ENCODE measurements around the gene LRMDA. TPM values are rescaled to one million over a fixed set of nuclear protein-coding genes. Genes with fewer than 3 reads are reported as not detected.

Gene LRMDA
- polyA plus RNA-seq, 1 donor from 2014 or later, result not detected

DNA sequence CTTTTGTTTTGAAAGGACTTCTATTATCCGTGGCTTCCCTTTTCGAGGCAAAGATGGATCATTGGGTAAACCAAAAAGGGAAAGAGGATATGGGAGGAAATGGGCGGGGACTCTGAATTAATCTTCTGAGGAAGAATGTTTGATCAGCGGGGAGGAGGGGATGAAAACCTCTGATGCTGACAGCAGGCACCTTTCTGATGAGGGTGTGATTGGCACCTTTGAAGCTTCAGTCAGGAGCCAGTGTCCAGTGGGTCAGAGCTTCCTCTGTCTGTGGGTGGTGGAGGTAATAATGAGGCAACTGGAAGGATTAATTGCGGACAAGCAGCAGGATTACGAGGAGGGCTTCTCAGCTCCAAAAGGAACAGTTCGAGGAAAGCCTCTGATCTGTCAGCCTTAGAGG, 877.6 kb downstream of the LRMDA start:
- Mint-ChIP-seq H3K27ac (no peak overlapping the region), H3K27me3 (peaks cover 3% of the 10 kb centered on the region), H3K4me3 (no peak overlapping the region), H3K4me1 (no peaks in the 10 kb centered on the region), H3K36me3 (no peaks in the 10 kb centered on the region), H3K9me3 (peaks cover 0 to 2% (median 0%) of the 10 kb centered on the region in 3 donors)

DNA sequence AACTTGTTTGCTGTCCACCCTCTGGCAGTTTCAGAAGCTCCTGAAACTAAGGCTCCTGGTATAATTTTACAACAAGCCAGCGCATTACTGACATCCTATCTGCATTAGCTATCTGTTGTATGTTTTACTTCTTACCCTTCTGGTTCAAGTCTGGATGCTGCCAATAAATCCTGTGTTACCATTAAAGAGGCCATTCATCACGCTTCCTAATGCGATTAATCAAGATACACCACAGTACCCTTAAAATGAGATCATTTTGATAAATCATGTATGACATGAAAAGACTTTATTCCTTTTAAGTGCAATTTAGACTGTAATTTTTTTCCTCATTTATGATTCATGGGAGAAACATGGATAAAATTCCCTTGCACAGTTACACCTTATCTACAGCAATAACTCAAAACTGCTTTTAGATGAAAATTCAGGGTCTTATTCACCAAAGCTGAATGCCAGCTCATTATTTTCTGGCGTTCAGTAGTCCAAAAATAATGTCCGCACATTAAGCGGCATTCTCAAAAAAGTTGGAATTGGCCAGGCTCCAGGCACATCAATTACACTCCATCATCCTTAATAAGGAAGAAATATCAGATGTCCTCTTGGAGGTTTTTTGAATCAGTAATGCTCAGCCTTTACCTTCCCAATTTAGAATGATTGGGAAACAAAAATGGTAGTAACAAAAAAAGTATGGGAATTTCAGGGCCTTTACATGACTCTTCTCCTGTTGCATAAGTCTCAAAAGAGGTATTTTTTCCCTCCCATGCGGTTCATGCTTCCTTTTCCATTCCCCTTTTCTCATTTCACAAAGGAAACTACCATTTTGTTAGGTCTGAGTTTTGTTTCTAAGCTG, 878.5 kb downstream of the LRMDA start:
- no peak overlapping the region for H3K27ac Mint-ChIP-seq
- H3K36me3 Mint-ChIP-seq, result no peaks in the 10 kb centered on the region
- H3K9me3 Mint-ChIP-seq, result no peaks in the 10 kb centered on the region
- no peaks in the 10 kb centered on the region for H3K4me1 Mint-ChIP-seq
- H3K27me3 Mint-ChIP-seq, result peaks cover 3% of the 10 kb centered on the region
- no peak overlapping the region for H3K4me3 Mint-ChIP-seq

DNA sequence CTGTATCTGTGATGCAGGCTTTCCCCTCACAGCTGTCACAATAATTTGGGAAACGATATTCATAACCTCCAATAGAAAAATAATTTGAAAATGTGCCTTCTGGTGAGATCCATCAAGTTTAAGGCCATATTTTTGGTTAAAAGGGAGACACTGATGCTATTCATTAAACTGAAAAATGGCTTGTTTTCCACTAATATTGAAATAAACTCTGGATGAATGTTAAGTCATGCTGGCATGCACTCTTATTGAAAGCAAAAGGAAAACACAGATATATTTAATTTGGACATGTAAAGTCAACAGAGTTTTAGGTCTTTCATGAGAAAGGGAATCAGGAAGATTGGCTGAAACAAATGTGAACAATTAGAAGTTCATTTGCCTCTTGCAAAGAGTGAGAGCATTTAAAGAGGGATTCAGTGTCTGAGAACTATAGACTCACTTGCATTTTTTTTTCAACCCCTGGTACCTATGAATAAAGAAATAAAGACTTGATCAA, 879.2 kb downstream of the LRMDA start:
- no peak overlapping the region for H3K4me3 Mint-ChIP-seq
- H3K27me3 Mint-ChIP-seq, result peaks cover 3% of the 10 kb centered on the region
- no peak overlapping the region for H3K27ac Mint-ChIP-seq
- H3K9me3 Mint-ChIP-seq, result no peaks in the 10 kb centered on the region
- H3K4me1 Mint-ChIP-seq, result no peaks in the 10 kb centered on the region
- no peaks in the 10 kb centered on the region for H3K36me3 Mint-ChIP-seq

DNA sequence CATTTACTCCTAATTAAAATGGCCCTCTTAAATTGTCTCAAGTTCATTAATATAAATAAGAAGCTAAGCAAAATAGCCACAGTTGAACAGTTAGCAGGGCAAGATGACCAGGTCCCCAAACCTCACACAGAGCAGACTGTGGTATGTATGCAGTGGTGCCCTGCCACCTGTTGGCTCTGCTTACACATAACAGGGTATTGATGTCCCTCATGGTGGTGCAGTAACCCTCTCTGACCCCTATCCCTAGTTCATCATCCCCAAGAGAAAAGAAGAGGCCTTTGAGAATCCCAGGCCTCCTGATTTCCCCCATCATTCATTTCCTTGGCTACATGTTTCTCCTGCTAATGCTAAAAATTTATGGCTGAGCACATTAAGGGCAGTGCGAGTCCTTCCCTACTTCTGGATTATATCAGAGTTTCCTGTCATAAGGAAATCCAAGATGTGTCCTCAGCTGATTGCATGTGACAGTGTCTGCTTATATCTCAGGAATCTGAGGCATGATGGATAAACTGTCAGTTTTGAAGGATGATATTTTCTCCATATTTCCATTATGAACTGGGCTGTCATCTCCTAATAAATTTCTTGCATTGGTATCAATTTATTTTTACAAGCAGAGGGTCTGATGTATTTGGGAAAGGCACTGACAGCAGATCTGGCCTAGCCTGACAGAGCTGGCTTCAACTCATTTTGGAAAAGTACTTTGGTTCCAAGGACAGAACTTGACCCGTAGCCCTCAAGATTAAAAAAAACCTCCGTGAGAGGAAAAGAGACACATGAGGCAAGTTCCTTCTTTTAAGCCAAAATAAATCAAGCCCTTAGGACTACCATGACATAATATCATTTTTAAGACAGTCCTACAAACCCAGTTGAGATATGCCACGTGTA, 880.6 kb downstream of the LRMDA start:
- H3K9me3 Mint-ChIP-seq, result peaks cover 0 to 3% (median 0%) of the 10 kb centered on the region in 3 donors
- H3K36me3 Mint-ChIP-seq, result no peaks in the 10 kb centered on the region
- H3K4me1 Mint-ChIP-seq, result no peaks in the 10 kb centered on the region
- H3K27ac Mint-ChIP-seq, result no peak overlapping the region
- no peak overlapping the region for H3K4me3 Mint-ChIP-seq
- H3K27me3 Mint-ChIP-seq, result peaks cover 3% of the 10 kb centered on the region

DNA sequence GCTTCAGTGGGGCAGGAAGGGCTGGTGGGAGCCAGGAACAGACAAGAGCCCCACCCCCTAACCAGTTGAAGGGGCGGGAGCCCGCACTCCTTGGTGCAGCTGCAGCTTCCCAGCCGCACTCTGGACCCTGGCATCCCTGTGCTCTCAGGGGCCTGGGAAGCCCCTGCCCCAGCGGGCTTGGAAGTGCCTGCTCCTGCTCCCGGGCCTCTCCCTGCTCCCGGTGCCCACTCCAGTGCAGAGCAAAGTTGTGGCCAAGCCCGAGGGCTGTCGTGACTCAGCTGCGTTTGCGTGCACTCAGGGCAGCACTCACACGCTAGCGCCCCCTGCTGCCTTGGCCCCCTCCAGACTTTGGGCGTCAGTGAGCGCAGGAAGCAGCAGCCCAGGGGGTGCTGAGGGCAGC, 883.8 kb downstream of the LRMDA start:
- no peaks in the 10 kb centered on the region for H3K36me3 Mint-ChIP-seq
- no peak overlapping the region for H3K27ac Mint-ChIP-seq
- peaks cover 0 to 9% (median 3%) of the 10 kb centered on the region in 3 donors for H3K9me3 Mint-ChIP-seq
- H3K27me3 Mint-ChIP-seq, result no peaks in the 10 kb centered on the region
- no peaks in the 10 kb centered on the region for H3K4me1 Mint-ChIP-seq
- no peak overlapping the region for H3K4me3 Mint-ChIP-seq

DNA sequence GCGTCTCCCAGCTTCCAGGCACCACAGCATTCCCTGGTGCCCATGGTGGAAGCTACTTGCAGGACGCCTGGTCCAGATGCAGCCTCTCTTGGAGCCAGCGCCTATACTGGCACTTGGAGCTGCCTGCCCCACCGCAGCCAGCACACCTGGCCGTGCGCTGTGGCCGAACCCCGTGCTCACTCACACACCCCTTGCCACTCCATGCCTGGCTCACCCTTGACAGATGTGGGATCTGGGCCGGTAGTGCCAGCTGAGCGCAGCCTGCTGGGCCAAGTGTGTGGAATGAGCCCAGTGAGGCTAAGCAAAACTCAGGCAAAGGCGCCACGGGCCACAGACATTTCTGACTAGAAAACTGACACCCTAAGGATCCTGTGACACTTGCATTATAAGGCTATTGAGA, 884.8 kb downstream of the LRMDA start:
- H3K4me3 Mint-ChIP-seq, result no peak overlapping the region
- peaks cover 0 to 9% (median 3%) of the 10 kb centered on the region in 3 donors for H3K9me3 Mint-ChIP-seq
- H3K36me3 Mint-ChIP-seq, result no peaks in the 10 kb centered on the region
- H3K27me3 Mint-ChIP-seq, result no peaks in the 10 kb centered on the region
- no peaks in the 10 kb centered on the region for H3K4me1 Mint-ChIP-seq
- peak overlapping the region in 1 of 3 donors; percentile 31 for H3K27ac Mint-ChIP-seq

DNA sequence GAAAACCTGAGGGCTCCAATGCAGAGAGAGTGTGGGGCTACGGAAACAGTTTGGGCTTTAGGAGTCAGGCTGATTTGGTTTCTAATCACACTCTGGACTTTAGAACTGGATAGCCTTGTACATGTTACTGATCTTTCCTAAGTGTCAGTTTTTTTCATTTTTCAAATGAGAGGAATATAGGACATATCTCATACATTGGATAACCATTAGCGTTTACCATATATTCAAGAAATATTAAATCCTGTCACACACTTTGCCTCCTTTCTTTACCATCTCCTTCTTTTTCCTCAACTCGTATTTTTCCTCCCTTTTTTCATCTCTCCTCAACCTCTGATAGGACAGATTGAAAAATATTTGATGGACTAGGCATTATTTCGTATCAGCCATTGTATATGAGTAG, 885.7 kb downstream of the LRMDA start:
- Mint-ChIP-seq H3K27me3 (no peaks in the 10 kb centered on the region), H3K27ac (no peak overlapping the region), H3K4me3 (no peak overlapping the region), H3K36me3 (no peaks in the 10 kb centered on the region), H3K9me3 (peaks cover 0 to 9% (median 3%) of the 10 kb centered on the region in 3 donors), H3K4me1 (no peaks in the 10 kb centered on the region)

DNA sequence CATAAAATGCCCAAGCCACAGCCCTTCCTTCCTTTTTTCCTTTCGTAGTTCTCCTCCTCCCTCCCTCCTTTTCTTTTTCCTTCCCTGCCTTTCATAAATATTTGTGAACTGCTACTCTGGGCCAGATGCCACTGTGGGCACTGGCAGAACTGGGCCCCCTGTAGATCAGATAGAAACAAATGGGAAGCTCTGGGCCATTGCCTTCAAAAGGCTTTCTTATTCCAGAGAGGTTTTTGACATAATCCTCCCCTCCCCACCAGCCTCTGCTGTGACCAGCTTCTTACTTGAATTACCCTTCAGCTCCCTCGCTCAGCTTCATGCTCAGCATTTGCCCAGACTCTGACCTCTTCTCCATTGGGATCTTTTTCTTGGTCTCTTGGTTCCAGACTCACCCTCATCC, 886.8 kb downstream of the LRMDA start:
- H3K36me3 Mint-ChIP-seq, result no peaks in the 10 kb centered on the region
- H3K9me3 Mint-ChIP-seq, result peaks cover 0 to 9% (median 3%) of the 10 kb centered on the region in 3 donors
- H3K27ac Mint-ChIP-seq, result no peak overlapping the region
- no peaks in the 10 kb centered on the region for H3K4me1 Mint-ChIP-seq
- H3K27me3 Mint-ChIP-seq, result no peaks in the 10 kb centered on the region
- no peak overlapping the region for H3K4me3 Mint-ChIP-seq

DNA sequence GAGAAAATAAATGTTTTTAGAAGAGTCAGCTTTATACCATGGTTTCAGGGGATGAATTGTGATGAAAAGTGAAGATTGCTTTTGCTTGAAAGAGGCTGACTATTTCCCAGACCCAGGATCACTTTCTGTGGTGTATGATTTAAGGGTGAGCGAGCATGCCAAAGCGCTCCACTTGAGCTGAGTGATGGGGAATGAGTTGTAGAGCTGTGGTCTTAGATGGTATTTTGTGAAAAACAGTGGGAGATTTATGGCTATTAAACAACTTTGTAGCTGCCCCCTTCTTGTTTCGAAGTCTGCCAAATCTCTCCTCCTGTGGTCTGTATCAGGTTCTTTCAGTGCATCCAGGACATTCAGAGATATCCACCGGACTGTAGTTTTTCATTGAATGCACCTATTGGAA, 888.2 kb downstream of the LRMDA start:
- H3K27me3 Mint-ChIP-seq, result no peaks in the 10 kb centered on the region
- H3K4me3 Mint-ChIP-seq, result no peak overlapping the region
- peaks cover 2% of the 10 kb centered on the region for H3K36me3 Mint-ChIP-seq
- H3K27ac Mint-ChIP-seq, result no peak overlapping the region
- no peaks in the 10 kb centered on the region for H3K4me1 Mint-ChIP-seq
- H3K9me3 Mint-ChIP-seq, result peaks cover 0 to 11% (median 3%) of the 10 kb centered on the region in 3 donors

DNA sequence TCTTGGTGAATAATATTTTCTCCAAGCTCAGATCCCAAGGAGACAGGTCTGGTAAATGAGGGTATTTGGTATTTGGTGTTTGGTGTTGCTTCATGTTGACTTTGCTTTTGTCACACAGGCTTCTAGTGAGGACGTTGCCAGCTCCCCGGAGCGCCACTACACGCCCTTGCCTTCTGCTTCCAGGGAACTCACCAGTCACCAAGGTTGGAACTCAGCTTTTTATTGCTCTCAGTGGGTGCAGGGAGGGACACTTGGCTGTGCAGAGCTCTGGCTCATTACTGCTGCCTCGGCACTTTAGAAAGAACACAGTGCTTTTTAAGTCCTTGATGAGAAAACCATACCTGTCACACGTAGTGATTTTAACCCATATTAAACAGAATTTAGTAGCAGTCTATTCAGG, 892.9 kb downstream of the LRMDA start:
- Mint-ChIP-seq H3K9me3 (peaks cover 0 to 7% (median 0%) of the 10 kb centered on the region in 3 donors), H3K27ac (no peak overlapping the region), H3K4me3 (no peak overlapping the region), H3K27me3 (no peaks in the 10 kb centered on the region), H3K36me3 (peaks cover 2% of the 10 kb centered on the region), H3K4me1 (no peaks in the 10 kb centered on the region)

DNA sequence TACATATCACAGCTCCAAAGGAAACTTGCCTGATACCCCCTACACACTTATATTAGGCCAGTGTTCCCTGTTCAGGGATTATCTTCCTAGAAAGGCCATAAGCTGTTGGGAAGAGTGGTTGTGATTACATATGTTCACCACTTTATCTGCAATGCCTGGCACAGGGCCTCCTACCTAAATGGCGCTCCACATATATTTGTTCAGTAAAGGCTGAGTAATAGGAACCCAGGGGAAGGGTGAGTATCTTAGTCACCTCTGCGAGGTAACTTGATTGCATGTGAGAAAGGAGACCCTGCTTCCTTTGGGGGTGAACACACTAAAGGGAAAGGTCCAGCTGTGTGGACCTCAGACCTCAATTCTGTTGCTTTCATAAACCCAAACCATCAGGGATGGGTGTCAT, 896.0 kb downstream of the LRMDA start:
- Mint-ChIP-seq H3K36me3 (peaks cover 2% of the 10 kb centered on the region), H3K9me3 (peaks cover 0 to 4% (median 0%) of the 10 kb centered on the region in 3 donors), H3K27me3 (no peaks in the 10 kb centered on the region), H3K27ac (no peak overlapping the region), H3K4me3 (no peak overlapping the region), H3K4me1 (no peaks in the 10 kb centered on the region)

DNA sequence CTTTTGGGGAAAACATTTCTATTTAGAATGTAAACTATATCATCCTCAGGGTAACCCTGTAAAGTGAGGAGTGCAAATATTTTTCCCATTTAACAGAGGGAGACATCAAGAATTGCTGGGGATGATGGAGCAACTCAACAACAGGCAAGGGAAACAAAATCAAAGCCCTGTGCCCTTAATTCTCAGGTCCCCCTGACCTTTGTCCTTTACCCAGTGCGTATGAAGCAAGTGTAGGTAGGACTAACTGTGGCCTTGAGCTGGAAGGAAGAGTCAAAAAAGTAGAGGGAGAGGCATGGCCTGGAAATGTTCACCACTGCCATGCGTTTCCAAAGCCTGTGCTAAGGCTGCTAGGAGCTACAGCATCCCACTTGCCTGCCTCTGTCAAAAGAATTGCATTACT, 896.9 kb downstream of the LRMDA start:
- Mint-ChIP-seq H3K27me3 (no peaks in the 10 kb centered on the region), H3K4me3 (no peak overlapping the region), H3K9me3 (peaks cover 0 to 4% (median 0%) of the 10 kb centered on the region in 3 donors), H3K27ac (no peak overlapping the region), H3K4me1 (no peaks in the 10 kb centered on the region), H3K36me3 (peaks cover 2% of the 10 kb centered on the region)

DNA sequence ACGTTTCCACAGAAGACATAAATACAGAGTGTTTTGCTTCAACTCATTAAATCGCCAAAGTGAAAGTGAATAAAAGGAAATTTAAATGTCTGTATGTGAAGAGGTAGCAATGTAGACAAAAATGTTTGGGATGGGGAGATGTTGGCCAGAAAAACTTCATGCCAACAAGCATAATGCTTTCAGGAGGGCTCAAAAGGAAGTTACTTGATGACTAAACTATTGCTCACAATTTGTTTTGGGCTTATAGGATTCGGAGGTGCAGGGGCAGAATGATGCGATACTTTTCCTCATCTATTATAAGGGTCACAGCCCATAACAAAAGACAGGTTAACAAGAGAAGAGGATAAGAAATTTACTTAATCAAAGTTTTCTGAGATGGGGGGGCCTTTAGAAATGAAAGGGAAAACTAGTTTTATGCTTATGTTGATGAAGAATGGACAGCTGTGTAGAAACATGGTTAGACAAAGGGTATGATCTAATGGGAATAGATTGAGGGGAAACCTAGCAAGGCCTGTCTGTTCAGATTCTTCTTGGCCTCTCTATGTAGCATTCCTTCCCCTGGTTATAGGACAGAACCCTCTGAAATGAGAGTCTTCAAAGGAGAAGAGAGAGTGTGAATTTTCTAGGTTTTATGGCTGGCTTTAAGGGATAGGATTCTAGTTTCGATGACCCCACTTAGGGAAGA, 898.6 kb downstream of the LRMDA start:
- no peaks in the 10 kb centered on the region for H3K27me3 Mint-ChIP-seq
- H3K36me3 Mint-ChIP-seq, result no peaks in the 10 kb centered on the region
- no peak overlapping the region for H3K4me3 Mint-ChIP-seq
- peaks cover 0 to 2% (median 0%) of the 10 kb centered on the region in 3 donors for H3K9me3 Mint-ChIP-seq
- no peak overlapping the region for H3K27ac Mint-ChIP-seq
- no peaks in the 10 kb centered on the region for H3K4me1 Mint-ChIP-seq

DNA sequence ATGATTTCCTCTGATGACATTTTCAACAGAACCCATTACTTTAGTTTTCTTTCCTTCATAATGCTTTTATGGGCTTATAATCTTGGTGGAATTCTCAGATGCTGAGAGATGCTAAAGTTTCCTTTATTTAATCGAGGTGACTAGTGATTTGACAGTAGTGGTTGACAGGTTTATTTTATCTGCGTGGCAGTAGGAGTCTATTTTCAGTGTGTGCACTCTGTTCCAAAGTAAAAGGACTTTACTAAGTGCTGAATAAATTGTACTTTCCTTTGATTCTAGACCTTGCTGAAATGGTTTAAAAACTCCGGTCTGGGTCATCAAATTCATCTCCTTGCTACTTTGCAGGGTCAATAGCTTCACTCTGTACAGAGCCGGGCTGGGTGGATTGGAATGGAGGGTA, 900.3 kb downstream of the LRMDA start:
- Mint-ChIP-seq H3K27ac (no peak overlapping the region), H3K36me3 (no peaks in the 10 kb centered on the region), H3K27me3 (no peaks in the 10 kb centered on the region), H3K4me1 (no peaks in the 10 kb centered on the region), H3K4me3 (no peak overlapping the region), H3K9me3 (peaks cover 0 to under 1% (median 0%) of the 10 kb centered on the region in 3 donors)

DNA sequence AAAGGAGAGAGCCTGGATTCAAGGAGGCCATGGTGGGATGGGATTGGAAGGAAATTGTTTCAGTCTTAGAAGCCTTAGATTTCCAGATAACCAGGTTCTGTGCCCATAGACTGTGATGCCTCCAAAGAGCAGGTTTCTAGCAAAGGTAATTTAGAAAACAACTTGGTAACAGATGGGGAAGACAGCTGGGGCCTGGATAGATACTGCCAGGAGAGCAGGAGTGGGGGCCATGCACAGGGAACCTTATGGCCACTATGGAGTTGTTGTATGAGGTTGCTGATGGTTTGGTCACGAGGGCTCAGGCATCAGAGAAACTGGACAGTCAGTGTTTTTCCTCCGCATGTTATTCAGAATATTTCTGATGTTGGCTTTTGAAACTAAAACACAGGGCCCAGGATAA, 901.9 kb downstream of the LRMDA start:
- H3K9me3 Mint-ChIP-seq, result no peaks in the 10 kb centered on the region
- H3K4me3 Mint-ChIP-seq, result no peak overlapping the region
- H3K4me1 Mint-ChIP-seq, result peaks cover 0 to 2% (median 0%) of the 10 kb centered on the region in 3 donors
- H3K27me3 Mint-ChIP-seq, result no peaks in the 10 kb centered on the region
- H3K27ac Mint-ChIP-seq, result no peak overlapping the region
- H3K36me3 Mint-ChIP-seq, result no peaks in the 10 kb centered on the region

Measured in IgD-negative memory B cell (primary cell).